ENCODE data around the gene SERPINB2. TPM values are rescaled to one million over a fixed set of nuclear protein-coding genes. Genes with fewer than 3 reads are reported as not detected.

Gene SERPINB2
- total and polyA plus RNA-seq, 2 of the 13 experiments (the other 11 are each of a cell fraction or from before 2014, with no cell fraction given), result 0.07 to 0.11 TPM

GRCh38 chr18:63922049-63922448 lies 34.5 kb downstream of the SERPINB2 start:
- in situ Hi-C loops (cut with HindIII; ENCODE audit: extremely low pct_ligation_motif_present, low pct_unique_long_range_greater_than_20kb), result no loop called here
- BruUV-seq (replicated peaks), result no TSS peak
- Histone ChIP-seq H3K27ac (ENCODE audit: extremely low read length, insufficient read depth, low read length) (no peak overlapping the region), H3K4me3 (replicated peaks in 1 of 3; ENCODE audit: insufficient read depth in 1 of 3, low read depth in 2 of 3, low read length in 3 of 3) (no peak overlapping the region), H3K36me3 (replicated peaks in 1 of 2; ENCODE audit: control insufficient read depth in 1 of 2, insufficient read depth in 2 of 2, low read length in 2 of 2) (no peaks in the 10 kb centered on the region), H3K79me2 (ENCODE audit: insufficient read depth, low read length) (no peaks in the 10 kb centered on the region), H3K27me3 (ENCODE audit: control insufficient read depth in 1 of 2, insufficient read depth in 2 of 2, low read length in 2 of 2) (no peaks in the 10 kb centered on the region; a peak in 1 of 5 replicates), H3K9me3 (ENCODE audit: low read length) (no peaks in the 10 kb centered on the region), H3K9ac (ENCODE audit: insufficient read depth, low read depth, low read length) (no peak overlapping the region), H4K20me1 (ENCODE audit: insufficient read depth, low read length) (no peaks in the 10 kb centered on the region), H2AFZ (ENCODE audit: low read length) (no peak overlapping the region), H3K4me2 (ENCODE audit: low read depth, low read length) (no peak overlapping the region), H3K4me1 (ENCODE audit: insufficient read depth, low read length) (no peaks in the 10 kb centered on the region)
- FAIRE-seq (no peak), ATAC-seq (no peak), DNase-seq (ENCODE audit: low spot score) (no peak)
- POLR2A ChIA-PET, result no interaction called here
- 22% methylated on average over 2 of the region's 2 CpGs for WGBS (ENCODE audit: low lambda C conversion rate)
- intact Hi-C loops (cut with micrococcal nuclease; ENCODE audit: unreplicated experiment), result no loop called here
- CTCF ChIA-PET (ENCODE audit: low intra/inter-chr PET ratio, low total read pairs), result no interaction called here
- TF ChIP-seq MLX (CRISPR knock-in tag; IDR thresholded peaks at IDR 0.05) (no peak), RFX3 (CRISPR knock-in tag; IDR thresholded peaks at IDR 0.05) (no peak), PHB2 (IDR thresholded peaks at IDR 0.05; ENCODE audit: partially characterized antibody) (no peak), ZNF264 (CRISPR knock-in tag; IDR thresholded peaks at IDR 0.05) (no peak), CCDC6 (CRISPR knock-in tag; IDR thresholded peaks at IDR 0.05) (no peak), ZNF142 (CRISPR knock-in tag; IDR thresholded peaks at IDR 0.05) (no peak), CENPT (CRISPR knock-in tag; IDR thresholded peaks at IDR 0.05; ENCODE audit: low read depth) (no peak), SMAD3 (CRISPR knock-in tag; IDR thresholded peaks at IDR 0.05) (no peak), EP300 (IDR thresholded peaks at IDR 0.05; ENCODE audit: low read depth in 2 of 2, low read length in 2 of 2) (no peak), EP300 (CRISPR knock-in tag; IDR thresholded peaks at IDR 0.05; ENCODE audit: borderline replicate concordance) (no peak), JARID2 (CRISPR knock-in tag; IDR thresholded peaks at IDR 0.05; ENCODE audit: insufficient replicate concordance) (no peak), THAP8 (CRISPR knock-in tag; IDR thresholded peaks at IDR 0.05; ENCODE audit: borderline replicate concordance) (no peak), MEF2D (CRISPR knock-in tag; IDR thresholded peaks at IDR 0.05) (no peak), PREB (CRISPR knock-in tag; IDR thresholded peaks at IDR 0.05) (no peak), ZNF121 (CRISPR knock-in tag; IDR thresholded peaks at IDR 0.05) (no peak), POLR2AphosphoS5 (IDR thresholded peaks at IDR 0.05; ENCODE audit: low read depth, low read length) (no peak), HOXA3 (CRISPR knock-in tag; IDR thresholded peaks at IDR 0.05) (no peak), HOXA7 (CRISPR knock-in tag; IDR thresholded peaks at IDR 0.05) (no peak), FOXP1 (IDR thresholded peaks at IDR 0.05) (no peak), FOXP1 (CRISPR knock-in tag; IDR thresholded peaks at IDR 0.05) (no peak)
